Activated CD4-positive, alpha-beta T cell treated with anti-CD3 and anti-CD28 coated beads, Interleukin-2, amount 50 U/mL, for 1 hour (primary cell): ENCODE measurements around the gene MBD1.
A peak's percentile ranks its signal among the peaks of the same experiment; 100 is the strongest.
"Not testable (repeated sequence)": the region's sequence is repeated elsewhere in the genome, so short reads cannot be mapped to it uniquely, and the experiment has no call there.

Experiments used
- DNase-seq: peaks from one replicate; pipeline ENCODE4 v3.0.0-alpha.2; 2020

The MBD1 gene, protein sequence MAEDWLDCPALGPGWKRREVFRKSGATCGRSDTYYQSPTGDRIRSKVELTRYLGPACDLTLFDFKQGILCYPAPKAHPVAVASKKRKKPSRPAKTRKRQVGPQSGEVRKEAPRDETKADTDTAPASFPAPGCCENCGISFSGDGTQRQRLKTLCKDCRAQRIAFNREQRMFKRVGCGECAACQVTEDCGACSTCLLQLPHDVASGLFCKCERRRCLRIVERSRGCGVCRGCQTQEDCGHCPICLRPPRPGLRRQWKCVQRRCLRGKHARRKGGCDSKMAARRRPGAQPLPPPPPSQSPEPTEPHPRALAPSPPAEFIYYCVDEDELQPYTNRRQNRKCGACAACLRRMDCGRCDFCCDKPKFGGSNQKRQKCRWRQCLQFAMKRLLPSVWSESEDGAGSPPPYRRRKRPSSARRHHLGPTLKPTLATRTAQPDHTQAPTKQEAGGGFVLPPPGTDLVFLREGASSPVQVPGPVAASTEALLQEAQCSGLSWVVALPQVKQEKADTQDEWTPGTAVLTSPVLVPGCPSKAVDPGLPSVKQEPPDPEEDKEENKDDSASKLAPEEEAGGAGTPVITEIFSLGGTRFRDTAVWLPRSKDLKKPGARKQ

DNA sequence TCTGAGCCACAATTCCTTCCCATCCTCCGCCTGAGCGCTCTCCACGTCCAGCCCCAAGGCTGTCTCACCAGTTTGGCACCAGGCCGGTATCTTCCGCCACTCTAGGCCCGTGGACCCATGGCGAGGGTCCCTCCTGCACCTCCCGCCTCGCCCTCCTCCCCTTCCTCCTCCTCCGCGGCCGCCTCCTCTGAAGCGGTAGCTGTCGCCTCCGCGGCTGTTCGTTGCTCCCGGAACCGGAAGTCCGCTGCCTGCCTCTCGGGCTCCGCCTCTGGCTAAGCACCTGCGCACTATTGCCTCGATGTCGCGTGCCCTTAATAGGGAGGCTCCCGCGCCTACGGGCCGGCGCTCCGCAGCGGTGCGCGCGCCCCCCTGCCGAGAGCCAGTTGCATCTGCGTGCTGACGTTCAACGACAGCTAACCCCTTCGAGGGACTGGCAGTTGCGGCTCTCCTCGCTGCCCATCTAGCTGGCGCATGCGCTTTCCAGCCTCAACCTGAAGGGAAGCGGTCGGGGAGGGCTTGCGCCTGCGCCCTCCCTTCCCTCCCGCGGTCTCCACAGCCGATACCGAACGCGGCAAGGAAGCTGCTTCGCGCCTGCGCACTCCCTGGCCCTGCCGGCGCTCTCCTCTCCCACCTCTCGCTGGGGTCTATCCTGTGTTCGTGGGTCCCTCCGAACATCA is at the start of gene MBD1:
TSS of gene MBD1 (minus strand) at position 229 of the 677 bp plus-strand sequence. CDS start 1,531 bp downstream, outside the sequence.
- peak; percentile 95 for DNase-seq

DNA sequence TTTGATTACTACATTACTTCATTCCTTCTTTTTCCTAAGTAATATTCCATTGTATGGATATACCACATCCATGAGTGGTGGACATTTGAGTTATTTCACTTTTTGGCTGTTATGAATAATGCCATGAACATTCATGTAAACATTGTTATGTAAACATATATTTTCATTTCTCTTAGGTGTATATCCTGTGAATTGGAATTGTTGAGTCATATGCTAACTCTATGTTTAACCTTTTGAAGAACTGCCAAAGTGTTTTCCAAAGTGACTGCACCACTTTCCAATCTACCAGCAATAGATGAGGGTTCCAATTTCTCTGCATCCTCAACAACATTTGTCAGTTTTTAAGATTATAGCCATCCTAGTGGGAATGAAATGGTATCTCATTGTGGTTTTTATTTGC is 48.9 kb upstream of the MBD1 start:
- DNase-seq = no peak

DNA sequence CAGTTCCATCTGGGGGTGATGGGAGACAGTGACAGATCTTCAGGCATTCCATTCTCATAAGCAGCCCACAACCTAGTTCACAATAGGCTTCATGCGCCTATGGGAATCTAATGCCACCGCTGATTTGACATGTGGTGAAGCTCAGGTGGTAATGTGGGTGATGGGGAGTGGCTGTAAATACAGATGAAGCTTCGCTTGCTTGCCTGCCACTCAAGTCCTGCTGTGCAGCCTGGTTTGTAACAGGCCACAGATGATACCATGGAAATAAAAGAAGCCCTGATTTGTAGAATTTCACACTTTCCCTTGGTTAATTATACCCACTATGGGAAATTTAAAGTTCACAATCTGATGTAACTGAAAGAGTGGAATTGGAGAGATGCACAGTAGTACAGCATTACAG is 46.7 kb upstream of the MBD1 start:
- no peak for DNase-seq

DNA sequence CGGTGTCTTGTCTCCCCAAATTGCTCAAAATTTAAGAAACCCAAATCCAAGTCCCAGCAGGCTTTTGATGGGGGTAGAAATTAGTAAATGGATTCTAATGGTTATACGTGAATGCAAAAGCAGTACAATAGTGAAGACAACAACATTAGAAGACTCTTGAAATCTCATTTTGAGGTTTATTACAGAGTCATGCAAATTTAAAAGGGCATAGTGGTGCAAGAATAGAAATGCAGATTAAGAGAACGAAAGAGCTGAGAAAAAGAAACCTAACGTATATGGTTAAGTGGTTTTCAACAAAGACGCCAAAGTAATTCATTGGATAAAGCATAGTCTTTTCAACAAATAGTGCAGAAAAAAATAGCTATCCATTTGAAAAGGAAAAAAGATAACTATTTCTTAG is 39.4 kb upstream of the MBD1 start:
- DNase-seq = no peak

DNA sequence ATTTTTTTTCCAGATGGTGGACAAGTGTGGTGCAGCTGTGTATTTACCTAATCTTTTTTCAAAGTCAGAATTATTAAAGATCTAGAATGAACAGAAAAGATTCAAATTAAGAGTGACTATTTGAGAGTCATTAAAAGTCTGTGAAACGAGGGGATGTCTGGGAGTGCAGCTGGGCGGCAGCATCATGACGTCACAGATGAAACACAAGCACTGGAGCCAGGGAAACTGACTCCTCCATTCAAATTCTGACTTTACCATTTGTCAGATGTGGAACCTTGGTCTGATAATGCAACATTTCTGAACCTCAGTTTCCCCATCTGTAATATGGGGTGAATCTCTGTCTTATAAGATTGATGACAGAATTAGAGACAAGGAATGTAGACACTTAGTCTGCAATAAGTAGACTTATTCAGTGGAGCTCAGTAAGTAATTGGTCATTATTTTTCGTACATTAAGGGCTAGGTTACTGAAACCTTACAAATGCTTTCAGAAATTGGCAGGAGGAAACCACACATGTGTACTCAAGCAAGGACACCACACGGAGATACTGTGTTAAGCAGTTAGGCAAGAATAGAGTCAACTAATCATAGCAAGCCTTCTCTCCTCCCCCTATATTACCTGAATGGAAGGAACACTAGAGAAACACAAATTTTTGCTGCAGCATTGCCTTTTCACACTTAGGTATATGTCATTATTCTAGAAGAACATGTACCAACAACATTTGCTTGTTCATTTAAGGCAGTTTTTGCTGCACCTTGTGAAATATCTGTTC is 34.0 kb upstream of the MBD1 start:
- no peak for DNase-seq

DNA sequence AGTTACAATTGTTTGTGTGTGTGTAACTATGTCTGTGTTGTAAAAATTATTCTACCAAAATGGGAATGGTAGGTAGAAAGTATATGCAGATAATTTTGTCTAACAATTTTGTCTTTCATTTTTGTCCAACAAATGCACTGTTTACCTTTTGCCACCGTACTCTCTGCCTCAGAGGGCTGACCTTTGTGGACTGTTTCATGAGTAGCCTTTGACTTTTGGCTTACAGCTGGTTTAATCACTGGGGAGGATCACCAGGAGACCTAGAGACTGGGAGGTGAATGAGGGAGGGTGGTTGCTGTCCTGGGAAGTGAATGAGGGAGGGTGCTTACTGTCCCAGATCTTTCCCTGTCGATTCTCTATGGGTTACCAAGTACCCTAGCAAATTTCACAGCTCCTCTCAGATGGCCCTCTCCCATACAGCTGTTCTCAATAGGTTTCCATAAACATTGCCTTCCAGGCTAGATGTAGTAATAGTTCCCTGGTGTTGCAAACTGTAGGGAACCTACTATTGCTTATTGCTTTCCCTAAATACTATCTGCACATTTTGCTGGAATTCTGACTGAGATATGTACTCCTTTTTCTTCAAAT is 32.6 kb upstream of the MBD1 start:
- DNase-seq = no peak

DNA sequence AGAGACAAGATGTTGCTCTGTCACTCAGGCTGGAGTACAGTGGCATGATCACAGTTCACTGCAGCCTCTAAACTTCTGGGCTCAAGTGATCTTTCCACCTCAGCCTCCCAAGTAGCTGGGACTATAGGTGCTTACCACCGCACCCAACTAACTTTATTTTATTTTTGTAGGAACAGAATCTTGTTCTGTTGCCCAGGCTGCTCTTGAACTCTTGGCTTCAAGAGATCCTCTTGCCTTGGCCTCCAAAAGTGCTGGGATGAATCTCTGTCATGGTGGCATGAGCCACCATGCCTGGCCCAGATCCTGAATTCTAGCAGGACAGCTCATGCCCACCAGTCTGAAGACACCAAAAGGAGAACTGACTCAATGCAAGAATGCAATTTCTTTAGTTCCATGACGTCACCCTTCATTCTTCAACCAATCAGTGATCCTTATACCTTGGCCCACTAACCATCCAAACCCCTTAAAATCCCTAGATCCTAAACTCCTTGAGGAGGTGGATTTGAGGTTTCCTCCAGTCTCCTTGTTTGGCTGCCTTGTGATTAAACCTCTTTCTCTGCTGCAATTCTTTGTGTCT is 31.8 kb upstream of the MBD1 start:
- no peak for DNase-seq

DNA sequence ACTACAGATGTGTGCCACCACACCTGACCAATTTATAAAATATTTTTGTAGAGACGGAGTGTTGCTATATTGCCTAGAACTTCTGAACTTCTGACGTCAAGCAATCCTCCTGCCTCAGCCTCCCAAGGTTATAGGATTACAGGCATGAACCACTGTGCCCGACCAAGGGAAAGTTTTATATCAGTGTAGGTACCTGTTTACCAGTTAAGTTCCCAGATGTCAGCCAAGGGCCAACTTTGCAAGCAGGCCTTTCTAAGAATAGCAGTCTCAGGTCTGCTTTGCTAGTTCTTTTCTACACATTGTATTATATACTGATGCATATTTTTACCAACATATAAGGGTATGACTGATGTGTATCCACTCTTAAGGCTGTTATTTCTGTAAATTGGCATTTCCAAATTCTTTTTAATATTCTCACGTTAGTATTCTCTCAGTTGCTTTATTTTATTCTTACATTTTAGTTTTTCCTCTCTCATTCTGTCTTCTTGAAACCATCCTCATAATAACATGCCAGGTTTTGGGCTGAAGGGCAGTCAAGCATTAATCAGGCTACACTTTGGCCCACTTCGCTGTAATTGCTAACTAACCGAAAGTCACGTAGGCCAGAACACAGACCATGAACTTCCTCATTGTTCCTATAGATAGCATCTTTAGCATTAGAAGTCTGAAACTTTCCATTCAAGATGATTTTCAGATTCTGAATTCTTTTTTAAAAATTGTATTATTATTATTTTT is 31.1 kb upstream of the MBD1 start:
- no peak for DNase-seq

DNA sequence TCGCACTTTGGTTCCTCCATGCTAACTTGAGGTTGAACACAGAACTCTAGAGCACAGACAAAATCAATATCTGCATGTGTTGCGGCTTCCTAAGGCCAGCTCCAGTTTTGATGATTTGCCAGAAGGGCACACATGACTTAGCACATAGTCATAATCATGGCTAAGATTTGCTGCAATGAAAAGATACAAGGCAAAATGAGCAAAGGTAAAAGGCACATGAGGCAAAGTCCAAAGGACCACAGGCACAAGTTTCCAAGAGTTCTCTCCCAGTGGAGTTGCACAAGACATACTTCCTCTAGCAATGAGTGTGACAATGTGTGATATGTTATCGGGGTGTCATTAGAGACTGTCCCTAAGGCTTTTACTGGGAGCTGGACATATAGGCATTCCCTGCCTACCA is 30.3 kb upstream of the MBD1 start:
- DNase-seq = no peak

DNA sequence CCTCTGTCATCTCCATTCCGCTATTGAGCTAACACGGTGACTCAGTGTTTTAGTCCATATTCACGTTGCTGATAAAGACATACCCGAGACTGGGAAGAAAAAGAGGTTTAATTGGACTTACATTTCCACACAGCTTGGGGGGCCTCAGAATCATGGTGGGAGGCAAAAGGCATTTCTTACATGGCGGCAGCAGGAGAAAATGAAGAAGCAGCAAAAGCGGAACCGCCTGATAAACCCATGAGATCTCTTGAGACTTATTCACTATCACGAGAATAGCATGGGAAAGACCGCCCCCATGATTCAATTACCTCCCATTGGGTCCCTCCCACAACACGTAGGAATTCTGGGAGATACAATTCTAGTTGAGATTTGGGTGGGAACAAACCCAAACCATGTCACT is 28.8 kb upstream of the MBD1 start:
- DNase-seq = no peak

DNA sequence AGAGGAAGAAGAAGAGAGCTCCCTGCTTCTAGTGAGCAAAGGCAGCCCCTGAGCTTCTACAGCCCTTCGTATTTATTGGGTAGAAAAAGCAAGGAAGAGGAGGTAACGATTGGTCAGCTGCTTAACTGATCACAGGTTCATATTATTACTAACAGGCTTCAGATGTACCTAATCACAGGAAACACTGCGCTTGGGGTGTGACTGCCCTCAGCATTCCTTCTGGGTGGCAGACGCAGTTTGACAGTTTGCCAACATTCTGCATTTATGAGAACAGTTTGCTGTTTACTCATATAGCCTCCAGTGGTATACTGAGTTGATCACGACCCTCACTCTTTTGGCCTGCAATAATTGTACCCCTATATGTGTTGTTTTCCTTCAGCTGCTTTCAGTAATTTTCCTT is 27.5 kb upstream of the MBD1 start:
- DNase-seq = not testable (repeated sequence)

DNA sequence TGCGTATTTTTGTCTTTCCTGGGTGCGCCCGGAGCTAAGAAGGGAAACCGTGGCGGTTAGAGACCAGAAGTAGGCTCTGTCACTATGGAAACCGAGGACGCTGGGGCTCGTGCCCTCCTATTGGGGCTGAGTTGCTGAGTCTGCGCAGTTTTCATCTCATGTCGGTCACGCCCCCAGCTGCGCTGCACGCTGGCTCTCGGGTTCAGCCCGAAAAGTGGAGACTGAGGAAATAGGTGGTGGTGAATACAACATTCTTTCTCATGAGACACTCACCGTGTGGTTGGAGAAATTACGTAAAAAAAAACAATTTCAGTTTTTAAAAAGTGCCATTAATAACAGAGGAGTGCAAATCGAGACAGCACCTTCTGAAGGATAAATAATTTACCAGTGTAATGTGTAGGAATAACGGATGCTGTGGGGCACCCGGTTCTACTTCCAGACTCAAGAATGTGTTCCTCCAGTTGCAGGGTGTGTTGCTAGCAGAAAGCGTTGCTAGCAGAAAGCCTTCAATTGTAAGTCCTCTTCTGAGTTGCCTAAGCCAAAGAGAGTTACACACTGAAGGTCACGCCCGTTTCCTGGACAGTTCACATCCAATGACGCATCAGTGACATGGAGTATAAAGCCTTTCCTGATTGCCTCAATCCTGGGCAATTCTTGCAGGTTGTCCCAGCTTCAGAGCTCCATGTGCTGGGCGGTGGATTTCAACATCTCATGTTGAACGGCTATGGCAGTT is 26.6 kb upstream of the MBD1 start:
- DNase-seq = peak; percentile 90

DNA sequence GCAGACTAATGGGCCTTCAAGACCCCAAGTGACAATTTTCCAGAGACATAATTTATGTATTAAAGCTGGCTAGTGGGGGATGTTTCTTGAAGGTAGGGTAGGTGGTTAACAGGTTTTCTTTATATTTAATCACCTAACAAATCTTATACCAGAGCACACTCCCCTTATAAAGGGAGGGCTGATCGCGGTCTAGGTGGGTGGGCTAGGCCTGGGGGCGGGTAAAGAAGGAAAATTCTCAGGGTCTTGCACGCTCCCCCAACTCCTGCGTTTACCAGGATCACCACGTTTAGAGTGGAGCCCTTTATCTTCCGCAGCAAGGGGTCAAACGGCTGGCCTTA is 26.0 kb upstream of the MBD1 start:
- no peak for DNase-seq

DNA sequence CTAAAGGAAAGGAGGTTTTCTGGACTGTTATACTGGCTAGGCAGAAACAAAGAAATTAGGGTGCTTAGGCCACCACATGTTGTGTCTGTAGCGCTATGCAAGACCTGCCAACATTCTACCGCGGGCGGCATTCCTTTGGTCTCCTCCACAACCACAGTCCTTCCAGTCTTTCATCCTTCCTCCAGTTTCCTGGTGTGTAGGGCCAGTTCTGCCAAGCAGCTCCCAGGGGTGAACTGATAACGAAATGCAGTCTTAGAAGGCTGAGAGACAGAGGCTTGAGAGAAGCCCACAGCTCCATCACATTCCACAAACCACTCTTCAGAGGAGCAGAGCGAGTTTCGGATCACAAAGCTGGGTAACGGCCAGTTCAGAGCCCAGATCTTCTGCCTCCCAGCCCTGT is 25.6 kb upstream of the MBD1 start:
- DNase-seq = no peak

DNA sequence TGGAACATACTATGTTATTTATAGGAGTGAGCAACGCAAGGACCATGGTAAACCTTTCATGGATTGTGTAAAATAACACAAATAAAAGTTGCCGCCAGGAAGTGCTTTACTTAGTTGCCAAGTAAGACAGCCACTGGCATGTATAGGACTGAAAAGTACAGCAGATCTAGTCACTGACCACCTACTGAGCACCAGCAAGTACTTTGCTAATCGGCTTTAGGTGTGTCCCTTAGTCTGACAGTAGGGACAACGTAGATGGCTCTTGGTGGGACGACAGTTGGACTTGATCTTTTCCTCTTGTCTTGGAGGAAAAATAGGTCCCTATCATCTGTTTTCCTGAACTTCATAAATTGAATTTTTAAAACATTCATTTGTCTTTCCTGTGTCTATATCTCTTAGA is 19.8 kb upstream of the MBD1 start:
- DNase-seq = no peak

DNA sequence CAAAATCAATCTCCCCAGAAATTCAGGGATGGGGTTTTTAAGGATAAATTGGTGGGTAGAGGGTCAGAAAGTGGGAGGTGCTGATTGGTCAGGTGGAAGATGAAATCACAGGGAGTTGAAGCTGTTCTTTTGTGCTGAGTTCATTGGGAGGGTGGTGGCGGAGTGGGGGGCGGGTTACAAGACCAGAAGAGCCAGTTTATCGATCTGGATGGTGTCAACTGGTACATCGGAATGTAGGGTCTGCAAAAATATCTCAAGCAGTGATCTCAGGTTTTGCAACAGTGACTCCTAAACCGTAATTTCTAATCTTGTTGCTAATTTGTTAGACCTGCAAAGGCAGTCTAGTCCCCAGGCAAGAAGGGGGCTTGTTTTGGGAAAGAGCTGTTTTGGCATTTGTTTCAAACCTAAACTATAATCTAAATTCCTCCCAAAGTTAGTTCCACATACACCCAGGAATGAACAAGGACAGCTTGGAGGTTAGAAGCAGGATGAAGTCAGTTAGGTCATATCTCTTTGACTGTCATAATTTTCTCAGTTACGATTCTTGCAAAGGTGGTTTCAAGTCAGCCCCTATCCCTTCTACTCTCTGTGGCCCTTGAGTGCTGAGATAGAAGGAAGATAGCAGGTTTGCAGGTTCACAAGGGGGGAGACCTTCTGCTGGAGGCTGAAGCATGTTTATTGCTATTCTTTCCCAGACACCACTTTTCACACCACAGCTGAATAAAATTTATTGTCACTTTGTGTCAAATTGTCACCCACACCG is 18.5 kb upstream of the MBD1 start:
- no peak for DNase-seq

DNA sequence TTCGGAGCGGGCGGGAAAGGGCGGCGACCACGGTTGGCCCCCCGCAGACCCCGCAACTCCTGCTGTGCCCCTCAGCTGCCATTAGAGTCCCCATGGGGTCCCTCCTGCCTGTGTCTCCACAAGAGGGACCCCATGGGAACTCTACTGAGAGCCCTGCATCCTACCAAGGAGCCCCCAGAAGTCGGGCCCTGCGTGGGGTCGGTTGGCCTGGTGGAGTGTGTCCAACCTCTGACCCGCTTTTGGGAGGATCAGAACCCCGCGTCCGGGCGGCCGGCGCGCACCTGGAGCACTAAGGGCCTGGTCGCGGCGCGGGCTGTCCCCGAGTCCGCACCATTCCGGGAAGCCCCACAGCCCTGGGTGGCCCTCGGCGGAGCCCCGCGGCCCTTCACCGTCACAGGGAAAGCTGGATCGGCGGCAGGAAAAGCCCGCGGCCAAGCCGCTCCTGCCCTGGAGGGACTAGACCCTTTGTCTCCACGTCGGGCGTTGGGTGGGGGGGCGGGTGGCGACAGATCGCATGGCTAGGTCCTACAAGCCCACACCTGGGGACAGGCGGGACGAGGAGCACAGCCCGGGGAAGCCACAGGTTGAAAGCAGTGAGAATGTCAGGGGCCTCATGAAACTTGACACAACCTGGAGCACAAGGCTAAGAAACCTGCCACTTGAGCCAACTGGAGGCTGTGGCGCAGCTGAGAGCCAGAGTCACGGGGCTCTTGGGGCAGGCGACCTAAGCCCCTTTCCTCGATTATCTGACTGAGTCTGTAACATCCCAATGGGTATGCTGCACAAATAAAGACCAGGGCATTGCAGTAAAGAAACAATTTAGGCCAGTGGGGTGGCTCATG is 17.3 kb upstream of the MBD1 start:
- no peak for DNase-seq

DNA sequence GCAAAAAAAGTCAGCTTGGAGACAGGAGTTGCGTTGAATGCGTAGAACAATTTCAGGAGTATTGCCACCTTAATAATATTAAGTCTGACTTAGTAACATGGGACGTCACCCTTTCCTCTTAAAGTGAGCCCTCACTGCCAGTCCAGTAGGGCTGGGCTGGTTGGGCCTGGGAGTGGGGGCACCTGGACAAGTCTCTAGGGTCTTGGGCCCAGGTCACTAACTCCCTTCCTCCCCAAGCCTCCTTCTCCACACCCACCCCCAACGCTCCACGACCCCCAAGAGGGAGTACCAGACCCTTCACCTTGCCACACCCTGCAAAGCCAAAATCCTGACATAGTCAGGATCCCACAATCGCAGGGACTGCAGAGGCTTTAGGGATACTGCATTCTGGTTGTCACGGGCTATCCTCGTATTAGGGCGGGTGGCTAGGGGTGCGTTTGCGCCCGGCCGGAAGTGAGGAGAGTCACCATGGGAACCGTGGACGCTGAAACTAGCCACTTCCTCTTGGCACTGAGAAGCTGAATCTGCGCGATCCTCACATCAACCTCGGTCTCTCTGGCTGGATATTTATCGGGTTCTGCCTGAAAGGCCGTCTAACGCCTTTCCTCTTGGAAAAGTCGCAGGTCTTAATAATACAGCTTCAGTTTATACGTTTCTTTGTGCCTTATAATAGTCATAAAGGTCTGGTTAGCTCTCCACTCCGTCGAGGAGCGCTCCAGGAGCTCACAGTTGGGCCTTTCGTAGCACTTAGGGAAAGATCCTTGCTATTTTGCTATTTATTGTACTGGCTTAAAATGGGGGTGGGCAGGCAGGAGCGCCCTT is 16.5 kb upstream of the MBD1 start:
- peak; percentile 54 for DNase-seq

DNA sequence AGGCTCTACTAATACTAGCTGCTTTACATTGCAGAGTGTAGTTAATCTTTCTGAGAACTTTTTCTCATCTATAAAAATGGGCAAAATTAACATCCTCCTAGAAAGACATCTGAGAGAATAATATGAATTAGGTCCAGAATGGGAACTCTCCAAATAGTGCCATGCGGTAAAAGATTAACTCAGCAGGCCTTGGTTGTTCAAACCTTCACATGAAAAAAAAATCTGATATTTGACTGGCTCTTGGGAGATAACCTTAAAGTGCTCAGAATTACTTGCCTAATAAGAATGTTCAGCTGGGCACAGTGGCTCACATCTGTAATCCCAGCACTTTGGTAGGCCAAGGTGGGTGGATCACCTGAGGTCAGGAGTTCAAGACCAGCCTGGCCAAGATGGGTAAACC is 11.7 kb upstream of the MBD1 start:
- DNase-seq = no peak
